Vagina (tissue), 2 donors: ENCODE data around the gene ERMN. TPM values are rescaled to one million over a fixed set of nuclear protein-coding genes. Genes with fewer than 3 reads are reported as not detected.
A peak's percentile ranks its signal among the peaks of the same experiment; 100 is the strongest.

ENCODE experiments used
- DNase-seq, 2 donors: peaks; one replicate each; pipeline ENCODE4 v3.0.0-alpha.2; 2017; ENCODE audit errors: extremely low spot score in 2 of 2
- H3K27ac ChIP-seq: fragments of 200-600 bp; sonication (generic); one replicate; pipeline ENCODE4 v1.5.1; 2019
- H3K27me3 ChIP-seq: fragments of 200-600 bp; sonication (generic); one replicate; pipeline ENCODE4 v1.5.1; 2019
- H3K36me3 ChIP-seq, 2 donors: fragments of 200-600 bp; sonication (generic); one replicate each; pipeline ENCODE4 v1.5.1; 2017 to 2019
- H3K4me1 ChIP-seq: fragments of 200-600 bp; sonication (generic); one replicate; pipeline ENCODE4 v1.5.1; 2019
- H3K4me3 ChIP-seq, 2 donors: fragments of 200-600 bp; sonication (generic); 1 replicate in 1 of 2; 2 replicates in 1 of 2; pipeline ENCODE4 v1.5.1; 2016 to 2019
- H3K9me3 ChIP-seq: fragments of 200-600 bp; sonication (generic); one replicate; pipeline ENCODE4 v1.5.1; 2019
- POLR2A ChIP-seq, 2 donors: fragments of 450-650 bp; IDR thresholded peaks; one replicate each; pipeline ENCODE4 v1.6.1; 2017; ENCODE audit warnings: antibody characterized with exemption in 2 of 2, mild to moderate bottlenecking in 2 of 2, moderate library complexity in 2 of 2
- POLR2AphosphoS5 ChIP-seq, 2 donors: sonication (generic); formaldehyde crosslinking; IDR thresholded peaks; one replicate each; pipeline ENCODE4 v1.9.0; 2017; ENCODE audit warnings: antibody characterized with exemption in 2 of 2, mild to moderate bottlenecking in 2 of 2, low read depth in 1 of 2; ENCODE audit not compliant: insufficient read depth in 1 of 2
- intact Hi-C: fragments of 100-400 bp; cut with DNase I; formaldehyde crosslinking; loops from one replicate; pipeline ENCODE4 v1.15.1; 2023
- total RNA-seq: library from RNA; depleted of rRNA; stranded (reverse); fragments of >200 nt; gene quantifications from one replicate; pipeline ENCODE4 v1.2.3, GENCODE V29; 2016
- TF ChIP-seq, protein P1 (sequence below), 3 experiments: fragments of 450-650 bp in 2 of 3; fragments of 200-600 bp in 1 of 3; sonication (generic) in 1 of 3; IDR thresholded peaks; one replicate each; pipeline ENCODE4 v1.5.1; 2017 to 2019; ENCODE audit warnings: antibody characterized with exemption in 3 of 3, mild to moderate bottlenecking in 2 of 3, moderate library complexity in 2 of 3

Gene ERMN
- total RNA-seq, 1 donor from 2014 or later = not detected

DNA sequence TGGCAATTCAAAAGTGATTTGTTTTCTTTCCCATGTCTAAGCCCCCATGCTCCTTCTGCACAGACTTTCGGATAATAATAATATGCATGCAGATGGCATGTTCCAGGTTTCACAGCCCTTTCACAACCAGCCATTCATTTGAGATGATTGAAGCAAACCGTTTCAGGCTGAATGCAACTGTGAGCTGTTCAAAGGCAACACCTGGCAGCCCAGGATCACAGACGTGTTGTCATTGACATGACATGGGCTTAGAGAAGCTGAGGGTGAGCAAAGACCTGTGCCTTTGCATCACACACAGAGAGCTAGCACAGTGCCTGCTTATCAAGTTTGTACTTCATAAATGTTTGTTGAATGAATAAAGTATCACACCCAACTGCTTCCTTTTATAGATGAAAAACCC, 12.4 kb upstream of the ERMN start:
- no peak overlapping the region for H3K27ac ChIP-seq
- intact Hi-C loops = no loop called here
- H3K4me3 ChIP-seq = no peak overlapping the region
- TF ChIP-seq, protein P1, sequence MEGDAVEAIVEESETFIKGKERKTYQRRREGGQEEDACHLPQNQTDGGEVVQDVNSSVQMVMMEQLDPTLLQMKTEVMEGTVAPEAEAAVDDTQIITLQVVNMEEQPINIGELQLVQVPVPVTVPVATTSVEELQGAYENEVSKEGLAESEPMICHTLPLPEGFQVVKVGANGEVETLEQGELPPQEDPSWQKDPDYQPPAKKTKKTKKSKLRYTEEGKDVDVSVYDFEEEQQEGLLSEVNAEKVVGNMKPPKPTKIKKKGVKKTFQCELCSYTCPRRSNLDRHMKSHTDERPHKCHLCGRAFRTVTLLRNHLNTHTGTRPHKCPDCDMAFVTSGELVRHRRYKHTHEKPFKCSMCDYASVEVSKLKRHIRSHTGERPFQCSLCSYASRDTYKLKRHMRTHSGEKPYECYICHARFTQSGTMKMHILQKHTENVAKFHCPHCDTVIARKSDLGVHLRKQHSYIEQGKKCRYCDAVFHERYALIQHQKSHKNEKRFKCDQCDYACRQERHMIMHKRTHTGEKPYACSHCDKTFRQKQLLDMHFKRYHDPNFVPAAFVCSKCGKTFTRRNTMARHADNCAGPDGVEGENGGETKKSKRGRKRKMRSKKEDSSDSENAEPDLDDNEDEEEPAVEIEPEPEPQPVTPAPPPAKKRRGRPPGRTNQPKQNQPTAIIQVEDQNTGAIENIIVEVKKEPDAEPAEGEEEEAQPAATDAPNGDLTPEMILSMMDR (IDR thresholded peaks at IDR 0.05) = no peak
- TF ChIP-seq POLR2A (IDR thresholded peaks at IDR 0.05) (no peak), POLR2AphosphoS5 (IDR thresholded peaks at IDR 0.05; ENCODE audit: insufficient read depth in 1 of 2, low read depth in 1 of 2) (no peak)
- no peak for DNase-seq
- no peaks in the 10 kb centered on the region for H3K4me1 ChIP-seq
- no peaks in the 10 kb centered on the region for H3K9me3 ChIP-seq
- H3K27me3 ChIP-seq = no peaks in the 10 kb centered on the region
- H3K36me3 ChIP-seq = no peaks in the 10 kb centered on the region

GRCh38 chr2:157336137-157337010, 10.8 kb upstream of the ERMN start:
- H3K9me3 ChIP-seq = no peaks in the 10 kb centered on the region
- no peak overlapping the region for H3K27ac ChIP-seq
- no peak for DNase-seq
- H3K4me3 ChIP-seq = no peak overlapping the region
- no peaks in the 10 kb centered on the region for H3K4me1 ChIP-seq
- no peaks in the 10 kb centered on the region for H3K36me3 ChIP-seq
- no peak for TF ChIP-seq POLR2AphosphoS5 (IDR thresholded peaks at IDR 0.05; ENCODE audit: insufficient read depth in 1 of 2, low read depth in 1 of 2)
- TF ChIP-seq POLR2A (IDR thresholded peaks at IDR 0.05) = no peak
- TF ChIP-seq, protein P1 (IDR thresholded peaks at IDR 0.05) = peak; percentile 24 to 31 (median 24)
- intact Hi-C loops = no loop called here
- no peaks in the 10 kb centered on the region for H3K27me3 ChIP-seq

GRCh38 chr2:157334797-157335196, 9.2 kb upstream of the ERMN start:
- no peak for DNase-seq
- no peaks in the 10 kb centered on the region for H3K9me3 ChIP-seq
- no peaks in the 10 kb centered on the region for H3K4me1 ChIP-seq
- TF ChIP-seq, protein P1 (IDR thresholded peaks at IDR 0.05) = no peak
- TF ChIP-seq POLR2A (IDR thresholded peaks at IDR 0.05) (no peak), POLR2AphosphoS5 (IDR thresholded peaks at IDR 0.05; ENCODE audit: insufficient read depth in 1 of 2, low read depth in 1 of 2) (no peak)
- H3K27me3 ChIP-seq = no peaks in the 10 kb centered on the region
- no peaks in the 10 kb centered on the region for H3K36me3 ChIP-seq
- no peak overlapping the region for H3K4me3 ChIP-seq
- intact Hi-C loops = no loop called here
- no peak overlapping the region for H3K27ac ChIP-seq

DNA sequence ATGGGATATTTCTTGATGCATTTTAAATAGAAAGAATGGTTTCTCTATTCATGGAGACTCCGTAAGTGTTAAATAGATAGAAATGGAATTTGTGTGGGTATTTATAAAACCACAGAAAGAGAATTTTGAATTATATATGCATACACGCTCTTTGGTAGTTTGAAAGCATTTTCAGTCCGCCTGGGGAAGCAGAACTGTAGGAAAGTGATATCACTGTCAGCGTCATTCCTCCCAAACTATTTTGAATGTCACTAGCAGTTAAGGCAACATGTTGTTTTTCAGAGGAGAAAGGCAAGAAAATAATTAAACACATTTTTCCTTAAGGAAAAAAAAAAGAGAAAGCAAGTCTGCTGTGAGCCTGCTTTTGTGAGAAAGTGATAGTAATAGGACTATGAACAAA, 8.7 kb upstream of the ERMN start:
- intact Hi-C loops = no loop called here

DNA sequence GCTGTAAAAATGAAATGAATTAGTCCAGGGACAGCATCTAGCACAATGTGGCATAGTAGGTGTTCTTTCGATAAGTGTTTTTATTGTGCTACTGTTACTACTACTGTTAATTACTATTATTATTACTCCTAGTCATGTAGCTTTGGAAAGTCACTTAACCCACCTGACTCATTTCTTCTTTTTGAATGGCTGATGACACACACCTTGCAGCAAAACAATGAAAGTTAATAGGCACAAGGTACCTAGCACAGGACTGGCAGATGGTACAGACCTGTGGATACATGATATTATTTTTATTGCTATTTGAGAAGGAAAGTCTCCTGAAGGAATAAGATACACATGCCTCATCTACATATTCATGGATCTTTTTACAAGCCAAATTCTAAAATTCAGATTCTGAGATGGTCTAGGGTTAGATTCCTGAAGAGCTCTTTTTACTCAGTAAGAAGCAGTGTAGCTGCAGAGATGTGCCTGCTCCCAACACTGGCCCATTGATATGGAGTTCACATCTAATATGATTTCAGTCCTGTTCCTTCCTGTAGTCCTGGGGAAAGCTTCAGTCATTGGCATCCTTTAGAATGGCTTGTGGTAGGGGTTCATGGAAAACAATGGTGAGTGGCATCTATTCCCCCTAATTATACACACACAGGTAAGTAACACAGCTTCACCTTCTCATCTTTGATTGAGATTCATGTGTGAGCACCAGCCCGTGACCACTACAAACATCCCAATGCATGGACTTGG, 7.9 kb upstream of the ERMN start:
- Histone ChIP-seq H3K9me3 (no peaks in the 10 kb centered on the region), H3K27me3 (no peaks in the 10 kb centered on the region), H3K27ac (no peak overlapping the region), H3K4me1 (no peaks in the 10 kb centered on the region), H3K4me3 (no peak overlapping the region), H3K36me3 (no peaks in the 10 kb centered on the region)
- DNase-seq = no peak
- no peak for TF ChIP-seq POLR2A (IDR thresholded peaks at IDR 0.05)
- no peak for TF ChIP-seq POLR2AphosphoS5 (IDR thresholded peaks at IDR 0.05; ENCODE audit: insufficient read depth in 1 of 2, low read depth in 1 of 2)
- TF ChIP-seq, protein P1 (IDR thresholded peaks at IDR 0.05) = no peak
- intact Hi-C loops = no loop called here

More for the DNA sequence above, 8.7 kb upstream of the ERMN start:
- no peaks in the 10 kb centered on the region for H3K27me3 ChIP-seq
- H3K27ac ChIP-seq = no peak overlapping the region
- H3K4me1 ChIP-seq = no peaks in the 10 kb centered on the region
- no peaks in the 10 kb centered on the region for H3K36me3 ChIP-seq
- no peak for TF ChIP-seq POLR2A (IDR thresholded peaks at IDR 0.05)
- TF ChIP-seq POLR2AphosphoS5 (IDR thresholded peaks at IDR 0.05; ENCODE audit: insufficient read depth in 1 of 2, low read depth in 1 of 2) = no peak
- no peak for DNase-seq
- H3K4me3 ChIP-seq = no peak overlapping the region
- H3K9me3 ChIP-seq = no peaks in the 10 kb centered on the region
